Endothelial cell of umbilical vein (primary cell): ENCODE data around the gene DIAPH2. TPM values are rescaled to one million over a fixed set of nuclear protein-coding genes. Genes with fewer than 3 reads are reported as not detected.

Source experiments
- BruUV-seq: library from RNA; stranded (reverse); fragments of 400-500 nt; replicated peaks from 2 replicates; lab custom pipeline; 2021; lab: Mats Ljungman, UMichigan
- CTCF ChIA-PET: fragments of 300-600, 350-600 bp; sonication (Branson Sonifier 250); formaldehyde crosslinking; loops from one replicate; lab custom pipeline; 2021; ENCODE audit warnings: antibody characterized with exemption, inconsistent platforms; lab: Charles Lee
- POLR2A ChIA-PET: fragments of 300-600, 350-600 bp; sonication (Branson Sonifier 250); formaldehyde crosslinking; loops from one replicate; lab custom pipeline; 2021; ENCODE audit warnings: antibody characterized with exemption, inconsistent platforms; lab: Charles Lee
- DNase-seq: peaks from one replicate; pipeline ENCODE4 v3.0.0-alpha.2; 2011; ENCODE audit warnings: low read depth, low spot score
- FAIRE-seq: peaks from 2 replicates; lab custom pipeline; 2011; peaks lifted over from hg19 to GRCh38; lab: Jason Lieb, UNC
- H2AFZ ChIP-seq: 2 replicates; pipeline ENCODE4 v1.6.0; 2012; ENCODE audit warnings: low read depth, low read length, control low read depth, inconsistent platforms
- H3K27ac ChIP-seq: 2 replicates; pipeline ENCODE4 v1.5.1; 2011; ENCODE audit warnings: low read depth, mild to moderate bottlenecking, control low read depth, low read length, moderate library complexity; ENCODE audit not compliant: insufficient read depth
- H3K27me3 ChIP-seq, 2 experiments: 2 replicates each; pipeline versions ENCODE4 v1.6.0 to v1.6.1; 2011; ENCODE audit warnings: low read length in 2 of 2, mixed read lengths in 1 of 2; ENCODE audit not compliant: control insufficient read depth in 2 of 2, insufficient read depth in 2 of 2
- H3K36me3 ChIP-seq, 2 experiments: 2 replicates in 1 of 2; 3 replicates in 1 of 2; pipeline ENCODE4 v1.5.1; 2011; ENCODE audit warnings: low read length in 2 of 2, mild to moderate bottlenecking in 1 of 2, moderate library complexity in 1 of 2; ENCODE audit not compliant: control insufficient read depth in 2 of 2, insufficient read depth in 2 of 2; ENCODE audit errors: extremely low read depth in 1 of 2
- H3K4me1 ChIP-seq: 3 replicates; pipeline ENCODE4 v1.5.1; 2011; ENCODE audit warnings: mild to moderate bottlenecking, low read length; ENCODE audit not compliant: control insufficient read depth, insufficient read depth; ENCODE audit errors: extremely low read depth
- H3K4me2 ChIP-seq: 2 replicates; pipeline ENCODE4 v1.6.1; 2011; ENCODE audit warnings: low read length, control low read depth, mixed read lengths; ENCODE audit not compliant: insufficient read depth
- H3K4me3 ChIP-seq, 3 experiments: fragments of 200-600 bp in 1 of 3; sonication (generic), shearing (Covaris generic) in 1 of 3; replicated peaks in 1 of 3; 2 replicates each; pipeline ENCODE4 v1.5.1; 2011 to 2016; ENCODE audit warnings: control low read depth in 3 of 3, low read length in 3 of 3, mild to moderate bottlenecking in 2 of 3, inconsistent platforms in 1 of 3, low read depth in 1 of 3, moderate library complexity in 1 of 3; ENCODE audit not compliant: insufficient read depth in 1 of 3
- H3K79me2 ChIP-seq: 2 replicates; pipeline ENCODE4 v1.6.0; 2012; ENCODE audit warnings: low read length, inconsistent platforms; ENCODE audit not compliant: control insufficient read depth, insufficient read depth
- H3K9ac ChIP-seq: replicated peaks from 2 replicates; pipeline ENCODE3; 2011; ENCODE audit warnings: low read length, control low read depth; ENCODE audit not compliant: insufficient read depth; ENCODE audit errors: extremely low read depth
- H3K9me1 ChIP-seq: replicated peaks from 3 replicates; pipeline ENCODE4 v1.6.0; 2011; ENCODE audit warnings: mild to moderate bottlenecking, low read length; ENCODE audit not compliant: control insufficient read depth, insufficient read depth; ENCODE audit errors: extremely low read depth
- H3K9me3 ChIP-seq: replicated peaks from 2 replicates; pipeline ENCODE4 v1.5.1; 2012; ENCODE audit warnings: low read length, inconsistent platforms; ENCODE audit not compliant: control insufficient read depth, insufficient read depth
- H4K20me1 ChIP-seq: replicated peaks from 2 replicates; pipeline ENCODE3; 2011; ENCODE audit warnings: mild to moderate bottlenecking, low read length; ENCODE audit not compliant: control insufficient read depth, insufficient read depth; ENCODE audit errors: extremely low read depth
- CTCF ChIP-seq, 2 donors: IDR thresholded peaks; 1 replicate in 1 of 2; 2 replicates in 1 of 2; pipeline ENCODE4 v1.5.1; 2011; ENCODE audit warnings: low read length in 2 of 2, mild to moderate bottlenecking in 2 of 2, moderate library complexity in 2 of 2, control low read depth in 1 of 2, inconsistent platforms in 1 of 2, low read depth in 1 of 2; ENCODE audit not compliant: insufficient read depth in 1 of 2; ENCODE audit errors: extremely low read depth in 1 of 2
- FOS ChIP-seq: IDR thresholded peaks from 2 replicates; pipeline ENCODE4 v1.6.1; 2011; ENCODE audit warnings: mild to moderate bottlenecking, low read length, moderate library complexity, borderline replicate concordance; ENCODE audit not compliant: insufficient read depth
- JUN ChIP-seq: IDR thresholded peaks from 2 replicates; pipeline ENCODE4 v1.6.1; 2011; ENCODE audit warnings: borderline replicate concordance, low read depth; ENCODE audit not compliant: insufficient read length, insufficient read depth
- MYC ChIP-seq: IDR thresholded peaks from one replicate; pipeline ENCODE4 v1.6.1; 2011; ENCODE audit warnings: mild to moderate bottlenecking, low read depth, low read length
- POLR2AphosphoS5 ChIP-seq: IDR thresholded peaks from 2 replicates; pipeline ENCODE4 v1.6.1; 2012; ENCODE audit warnings: low read depth, mild to moderate bottlenecking, control low read depth, low read length, moderate library complexity; ENCODE audit not compliant: insufficient read depth
- dilution Hi-C: fragments of 300-500 bp; cut with MboI; formaldehyde crosslinking; loops from one replicate; pipeline ENCODE4 v1.15.0; 2019; ENCODE audit warnings: low sequenced_read_pairs; ENCODE audit not compliant: extremely low pct_ligation_motif_present
- intact Hi-C: fragments of 100-400 bp; cut with micrococcal nuclease; formaldehyde crosslinking; loops from one replicate; pipeline ENCODE4 v1.10.0; 2022
- polyA plus RNA-seq, 4 experiments: library from polyadenylated mRNA; depleted of rRNA in 3 of 4; stranded (reverse) in 3 of 4; unstranded in 1 of 4; fragments of >200 nt; gene quantifications; 2 replicates each; pipeline versions ENCODE4 v1.2.1 to v1.2.3, GENCODE V29; 2011 to 2012; ENCODE audit warnings: missing spikeins in 1 of 4
- total RNA-seq: library from RNA; stranded (reverse); gene quantifications from 2 replicates; pipeline ENCODE4 v1.2.3, GENCODE V29; 2021
- TF ChIP-seq, protein P1 (sequence below): IDR thresholded peaks from 2 replicates; pipeline ENCODE4 v1.6.1; 2011; ENCODE audit not compliant: insufficient read depth, insufficient read length

DIAPH2 gene
- total and polyA plus RNA-seq, 2 donors (not counting 3 experiments of a cell fraction or from before 2014, with no cell fraction given) = 3.0 to 30.0 TPM

GRCh38 chrX:96834137-96834536 is 149.5 kb downstream of the DIAPH2 start:
- no peak overlapping the region for H3K27ac ChIP-seq
- H3K4me3 ChIP-seq = no peak overlapping the region
- ChIA-PET CTCF (no interaction called here), POLR2A (no interaction called here)
- H4K20me1 ChIP-seq = no peaks in the 10 kb centered on the region
- H3K9ac ChIP-seq = no peak overlapping the region
- DNase-seq (no peak), FAIRE-seq (no peak)
- BruUV-seq = no TSS peak
- dilution Hi-C loops = no loop called here
- H3K9me3 ChIP-seq = no peaks in the 10 kb centered on the region
- no peaks in the 10 kb centered on the region for H3K4me1 ChIP-seq
- no peak overlapping the region for H2AFZ ChIP-seq
- no peak for TF ChIP-seq FOS
- TF ChIP-seq CTCF (IDR thresholded peaks at IDR 0.05; ENCODE audit: extremely low read depth in 1 of 2, insufficient read depth in 1 of 2, low read depth in 1 of 2, low read length in 2 of 2) = no peak
- no peak for TF ChIP-seq JUN
- TF ChIP-seq POLR2AphosphoS5 = no peak
- TF ChIP-seq, protein P1, sequence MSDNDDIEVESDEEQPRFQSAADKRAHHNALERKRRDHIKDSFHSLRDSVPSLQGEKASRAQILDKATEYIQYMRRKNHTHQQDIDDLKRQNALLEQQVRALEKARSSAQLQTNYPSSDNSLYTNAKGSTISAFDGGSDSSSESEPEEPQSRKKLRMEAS = no peak
- TF ChIP-seq MYC = no peak
- intact Hi-C loops = no loop called here
- H3K79me2 ChIP-seq = no peaks in the 10 kb centered on the region
- no peaks in the 10 kb centered on the region for H3K9me1 ChIP-seq
- H3K27me3 ChIP-seq = no peaks in the 10 kb centered on the region
- no peaks in the 10 kb centered on the region for H3K36me3 ChIP-seq
- no peak overlapping the region for H3K4me2 ChIP-seq
